Prostate gland (tissue), 2 donors: Measurements from ENCODE around the gene LILRB4. TPM values are rescaled to one million over a fixed set of nuclear protein-coding genes. Genes with fewer than 3 reads are reported as not detected.
"Not testable (repeated sequence)": the region's sequence is repeated elsewhere in the genome, so short reads cannot be mapped to it uniquely, and the experiment has no call there.

Source experiments
- DNase-seq: peaks from one replicate; pipeline ENCODE4 v3.0.0-alpha.2; 2019; ENCODE audit warnings: low spot score
- H3K27ac ChIP-seq, 2 donors: fragments of 200-600 bp; sonication (generic); 2 replicates each; pipeline ENCODE4 v1.5.1; 2017 to 2019
- H3K27me3 ChIP-seq: fragments of 200-600 bp; sonication (generic); replicated peaks from 2 replicates; pipeline ENCODE4 v1.5.1; 2019; ENCODE audit not compliant: insufficient read depth
- H3K36me3 ChIP-seq, 2 donors: fragments of 200-600 bp; sonication (generic); 1 replicate in 1 of 2; 2 replicates in 1 of 2; pipeline versions ENCODE4 v1.5.1 to v1.8.1; 2017 to 2019
- H3K4me1 ChIP-seq: fragments of 200-600 bp; sonication (generic); replicated peaks from 2 replicates; pipeline ENCODE4 v1.5.1; 2019
- H3K4me3 ChIP-seq, 2 donors: fragments of 200-600 bp; sonication (generic); 2 replicates each; pipeline ENCODE4 v1.5.1; 2017 to 2019
- H3K9me3 ChIP-seq: fragments of 200-600 bp; sonication (generic); 2 replicates; pipeline ENCODE4 v1.5.1; 2017
- POLR2A ChIP-seq: fragments of 450-650 bp; IDR thresholded peaks from one replicate; pipeline ENCODE4 v1.6.1; 2016; ENCODE audit warnings: antibody characterized with exemption, mild to moderate bottlenecking
- POLR2AphosphoS5 ChIP-seq: sonication (generic); formaldehyde crosslinking; IDR thresholded peaks from one replicate; pipeline ENCODE4 v1.6.1; 2017; ENCODE audit warnings: antibody characterized with exemption
- WGBS: methylation state at CpG from one replicate; pipeline ENCODE4 v1.1.5; 2018; 5-methylcytosine and 5-hydroxymethylcytosine counted together
- intact Hi-C: fragments of 100-400 bp; cut with DNase I; formaldehyde crosslinking; loops from one replicate; pipeline ENCODE4 v1.14.2; 2022
- total RNA-seq, 2 donors: library from RNA; depleted of rRNA; stranded (reverse); fragments of >200 nt; gene quantifications; one replicate each; pipeline ENCODE4 v1.1.0, GENCODE V29; 2016
- TF ChIP-seq, protein P1 (sequence below), 4 experiments: fragments of 200-600 bp in 2 of 4; fragments of 450-650 bp in 2 of 4; sonication (generic) in 2 of 4; IDR thresholded peaks; 1 replicate in 3 of 4; 2 replicates in 1 of 4; pipeline ENCODE4 v1.5.1; 2016 to 2019; ENCODE audit warnings: antibody characterized with exemption in 4 of 4, mild to moderate bottlenecking in 2 of 4, moderate library complexity in 2 of 4

LILRB4 gene
- total RNA-seq, 2 donors from 2014 or later, result 1.6 to 5.7 TPM

DNA sequence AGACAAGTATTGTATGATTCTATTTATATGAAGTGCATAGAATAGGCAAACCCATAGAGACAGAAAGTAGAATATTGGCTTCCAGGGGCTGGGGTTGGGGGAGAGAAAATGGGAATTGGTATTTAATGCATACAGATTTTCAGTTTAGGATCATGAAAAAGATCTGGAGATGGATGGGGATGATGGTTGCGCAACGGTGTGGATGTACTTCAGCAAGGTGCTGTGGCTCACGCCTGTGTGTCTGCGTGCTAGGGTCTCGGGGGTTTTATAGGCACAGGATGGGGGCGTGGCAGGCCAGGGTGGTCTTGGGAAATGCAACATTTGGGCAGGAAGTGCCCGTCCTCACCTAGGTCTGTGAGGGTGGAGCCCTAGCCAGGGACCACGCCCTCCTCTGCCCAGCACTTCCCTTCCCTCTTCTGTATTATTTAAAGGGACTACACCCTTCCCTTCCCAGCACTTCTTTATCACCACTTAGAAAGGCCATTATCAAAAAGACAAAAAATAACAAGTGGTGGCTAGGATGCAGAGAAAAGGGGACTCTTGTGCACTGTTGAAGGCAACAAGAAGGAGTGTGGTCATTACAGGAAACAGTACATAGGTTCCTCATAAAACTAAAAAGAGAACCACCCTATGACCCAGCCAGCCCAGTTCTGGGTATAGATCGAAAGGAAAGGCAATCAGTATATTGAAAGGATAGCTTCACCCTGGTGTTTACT lies 29.0 kb downstream of the LILRB4 start:
- intact Hi-C loops, result no loop called here
- H3K4me3 ChIP-seq, result no peak overlapping the region
- H3K36me3 ChIP-seq, result no peaks in the 10 kb centered on the region
- H3K27me3 ChIP-seq, result no peaks in the 10 kb centered on the region
- WGBS, result 68% methylated on average over 9 of the region's 9 CpGs
- no peaks in the 10 kb centered on the region for H3K9me3 ChIP-seq
- H3K4me1 ChIP-seq, result no peaks in the 10 kb centered on the region
- TF ChIP-seq POLR2AphosphoS5 (no peak), POLR2A (no peak)
- TF ChIP-seq, protein P1, sequence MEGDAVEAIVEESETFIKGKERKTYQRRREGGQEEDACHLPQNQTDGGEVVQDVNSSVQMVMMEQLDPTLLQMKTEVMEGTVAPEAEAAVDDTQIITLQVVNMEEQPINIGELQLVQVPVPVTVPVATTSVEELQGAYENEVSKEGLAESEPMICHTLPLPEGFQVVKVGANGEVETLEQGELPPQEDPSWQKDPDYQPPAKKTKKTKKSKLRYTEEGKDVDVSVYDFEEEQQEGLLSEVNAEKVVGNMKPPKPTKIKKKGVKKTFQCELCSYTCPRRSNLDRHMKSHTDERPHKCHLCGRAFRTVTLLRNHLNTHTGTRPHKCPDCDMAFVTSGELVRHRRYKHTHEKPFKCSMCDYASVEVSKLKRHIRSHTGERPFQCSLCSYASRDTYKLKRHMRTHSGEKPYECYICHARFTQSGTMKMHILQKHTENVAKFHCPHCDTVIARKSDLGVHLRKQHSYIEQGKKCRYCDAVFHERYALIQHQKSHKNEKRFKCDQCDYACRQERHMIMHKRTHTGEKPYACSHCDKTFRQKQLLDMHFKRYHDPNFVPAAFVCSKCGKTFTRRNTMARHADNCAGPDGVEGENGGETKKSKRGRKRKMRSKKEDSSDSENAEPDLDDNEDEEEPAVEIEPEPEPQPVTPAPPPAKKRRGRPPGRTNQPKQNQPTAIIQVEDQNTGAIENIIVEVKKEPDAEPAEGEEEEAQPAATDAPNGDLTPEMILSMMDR (IDR thresholded peaks at IDR 0.05), result no peak
- no peak for DNase-seq
- no peak overlapping the region for H3K27ac ChIP-seq

DNA sequence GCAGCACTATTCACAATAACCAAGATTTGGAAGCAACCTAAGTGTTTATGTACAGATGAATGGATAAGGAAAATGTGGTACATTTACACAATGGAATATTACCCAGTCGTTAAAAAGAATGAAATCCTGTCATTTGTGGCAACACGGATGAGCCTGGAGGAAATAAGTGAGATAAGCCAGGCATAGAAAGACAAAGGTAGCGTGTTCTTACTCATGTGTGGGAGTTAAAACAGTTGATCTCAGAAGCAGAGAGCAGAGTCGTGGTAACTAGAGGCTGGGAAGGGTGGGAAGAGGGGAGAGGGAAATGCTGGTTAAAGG lies 29.5 kb downstream of the LILRB4 start:
- Histone ChIP-seq H3K4me3 (no peak overlapping the region), H3K36me3 (no peaks in the 10 kb centered on the region), H3K27me3 (no peaks in the 10 kb centered on the region), H3K9me3 (no peaks in the 10 kb centered on the region), H3K27ac (no peak overlapping the region), H3K4me1 (no peaks in the 10 kb centered on the region)
- TF ChIP-seq POLR2AphosphoS5 (no peak), POLR2A (no peak)
- TF ChIP-seq, protein P1 (IDR thresholded peaks at IDR 0.05), result no peak
- 62% methylated on average over 4 of the region's 4 CpGs for WGBS
- DNase-seq, result no peak
- intact Hi-C loops, result no loop called here

DNA sequence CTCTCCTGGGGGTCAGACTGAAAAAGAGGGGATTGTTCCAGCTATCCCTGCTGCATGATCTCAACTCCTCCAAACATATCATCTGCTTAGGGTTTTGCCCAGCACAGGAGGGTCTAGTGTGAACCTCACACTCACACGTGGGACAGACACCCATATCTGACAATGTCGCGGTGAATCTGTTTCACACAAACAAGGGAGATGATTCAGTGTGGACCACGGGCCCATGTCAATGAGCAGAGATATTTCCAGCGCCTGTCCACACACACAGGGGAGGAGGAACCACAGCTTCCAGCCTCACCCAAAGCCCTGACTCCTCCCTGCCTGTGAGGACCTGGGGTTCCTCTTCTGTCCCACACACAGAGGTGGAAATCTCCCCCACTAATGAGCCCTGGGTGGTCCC lies 31.9 kb downstream of the LILRB4 start:
- H3K9me3 ChIP-seq, result no peaks in the 10 kb centered on the region
- DNase-seq, result no peak
- no peak for TF ChIP-seq POLR2AphosphoS5
- TF ChIP-seq, protein P1 (IDR thresholded peaks at IDR 0.05), result no peak
- TF ChIP-seq POLR2A, result no peak
- H3K4me3 ChIP-seq, result no peak overlapping the region
- H3K36me3 ChIP-seq, result no peaks in the 10 kb centered on the region
- intact Hi-C loops, result no loop called here
- WGBS, result 83% methylated on average over 5 of the region's 5 CpGs
- no peaks in the 10 kb centered on the region for H3K27me3 ChIP-seq
- H3K4me1 ChIP-seq, result no peaks in the 10 kb centered on the region
- no peak overlapping the region for H3K27ac ChIP-seq

DNA sequence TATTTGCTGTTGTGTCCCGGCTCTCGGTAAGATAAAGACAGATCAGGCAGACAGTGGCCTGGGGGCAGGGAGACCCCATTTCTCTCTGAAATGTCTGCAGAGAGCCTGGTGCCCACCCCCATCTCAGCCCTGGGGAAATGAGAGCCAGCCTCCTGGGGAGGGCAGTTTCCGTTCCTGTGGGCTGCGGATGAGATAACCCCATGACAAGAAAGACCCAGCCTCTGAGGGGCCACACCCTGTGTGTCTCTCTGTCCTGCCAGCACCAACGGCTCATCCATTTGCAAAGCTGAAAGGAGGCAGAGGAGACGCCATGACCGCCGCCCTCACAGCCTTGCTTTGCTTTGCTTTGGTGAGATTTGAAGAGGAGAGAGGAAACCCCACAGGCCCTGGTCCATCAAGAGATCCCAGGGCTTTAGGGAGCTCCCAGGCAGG lies 33.3 kb downstream of the LILRB4 start:
- no peak for DNase-seq
- Histone ChIP-seq H3K4me3 (no peak overlapping the region), H3K27ac (no peak overlapping the region), H3K36me3 (no peaks in the 10 kb centered on the region), H3K4me1 (no peaks in the 10 kb centered on the region), H3K27me3 (no peaks in the 10 kb centered on the region), H3K9me3 (no peaks in the 10 kb centered on the region)
- WGBS, result 64% methylated on average over 8 of the region's 8 CpGs
- intact Hi-C loops, result no loop called here
- no peak for TF ChIP-seq POLR2A
- TF ChIP-seq, protein P1 (IDR thresholded peaks at IDR 0.05), result no peak
- TF ChIP-seq POLR2AphosphoS5, result no peak

DNA sequence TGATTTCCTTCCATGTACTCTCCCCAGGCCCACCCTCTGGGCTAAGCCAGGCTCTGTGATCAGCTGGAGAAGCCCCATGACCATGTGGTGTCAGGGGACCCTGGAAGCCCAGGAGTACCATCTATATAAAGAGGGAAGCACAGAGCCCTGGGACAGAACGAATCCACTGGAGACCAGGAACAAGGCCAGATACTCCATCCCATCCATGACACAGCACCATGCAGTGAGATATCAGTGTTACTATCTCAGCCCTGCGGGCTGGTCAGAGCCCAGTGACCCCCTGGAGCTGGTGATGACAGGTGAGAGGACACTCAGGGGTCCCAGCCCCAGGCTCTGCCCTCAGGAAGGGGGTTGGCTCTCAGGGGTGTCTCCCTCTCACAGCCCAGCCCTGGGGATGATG lies 34.0 kb downstream of the LILRB4 start:
- WGBS, result 40% methylated on average over 2 of the region's 2 CpGs
- intact Hi-C loops, result no loop called here
- H3K36me3 ChIP-seq, result no peaks in the 10 kb centered on the region

DNA sequence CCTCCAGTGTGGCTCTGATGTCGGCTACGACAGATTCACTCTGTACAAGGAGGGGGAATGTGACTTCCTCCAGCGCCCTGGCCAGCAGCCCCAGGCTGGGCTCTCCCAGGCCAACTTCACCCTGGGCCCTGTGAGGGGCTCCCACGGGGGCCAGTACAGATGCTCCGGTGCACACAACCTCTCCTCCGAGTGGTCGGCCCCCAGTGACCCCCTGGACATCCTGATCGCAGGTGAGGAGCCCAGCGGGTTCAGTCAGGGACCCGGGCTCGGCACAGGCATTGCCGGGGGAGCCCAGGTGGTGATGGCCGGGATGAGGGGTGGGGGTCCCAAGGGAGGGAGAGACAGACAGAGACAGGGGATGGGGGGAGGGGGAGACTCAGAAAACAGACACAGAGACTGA lies 34.9 kb downstream of the LILRB4 start:
- H3K27me3 ChIP-seq, H3K9me3 ChIP-seq, H3K4me1 ChIP-seq, H3K36me3 ChIP-seq, H3K27ac ChIP-seq, intact Hi-C loops, H3K4me3 ChIP-seq, DNase-seq: not testable (repeated sequence)
- WGBS, result 81% methylated on average over 4 of the region's 13 CpGs

More for the DNA sequence above, 34.0 kb downstream of the LILRB4 start:
- H3K27ac ChIP-seq, result no peak overlapping the region
- H3K27me3 ChIP-seq, result no peaks in the 10 kb centered on the region
- H3K4me3 ChIP-seq, result no peak overlapping the region
- no peaks in the 10 kb centered on the region for H3K9me3 ChIP-seq
- DNase-seq, result no peak
- no peaks in the 10 kb centered on the region for H3K4me1 ChIP-seq
- TF ChIP-seq POLR2A, result no peak
- TF ChIP-seq, protein P1 (IDR thresholded peaks at IDR 0.05), result no peak
- no peak for TF ChIP-seq POLR2AphosphoS5
